NCI-H510A treated with DMSO at 0.1 percent for 48 hours (cell line): Measurements from ENCODE around the gene VAV2.

ENCODE experiments used
- DNase-seq: peaks from one replicate; lab custom pipeline; 2025; lab: John Stamatoyannopoulos, UW

VAV2 gene

GRCh38 chr9:133850937-133851336, 141.2 kb downstream of the VAV2 start:
- DNase-seq: no peak

- DNase-seq: no peak
Observed at GRCh38 chr9:133850161-133850560, 142.0 kb downstream of the VAV2 start.

GRCh38 chr9:133849110-133849670, 142.9 kb downstream of the VAV2 start:
- DNase-seq: no peak

- no peak for DNase-seq
Observed at GRCh38 chr9:133848471-133849109, 143.5 kb downstream of the VAV2 start.

GRCh38 chr9:133846483-133847090, 145.5 kb downstream of the VAV2 start:
- DNase-seq: no peak

GRCh38 chr9:133845440-133845839, 146.7 kb downstream of the VAV2 start:
- DNase-seq: peak; percentile 61

- no peak for DNase-seq
Observed at GRCh38 chr9:133844881-133845410, 147.2 kb downstream of the VAV2 start.

- no peak for DNase-seq
Observed at GRCh38 chr9:133844398-133844784, 147.7 kb downstream of the VAV2 start.

- DNase-seq: no peak
Observed at GRCh38 chr9:133843751-133844397, 148.2 kb downstream of the VAV2 start.

- no peak for DNase-seq
Observed at GRCh38 chr9:133843250-133843649, 148.9 kb downstream of the VAV2 start.

GRCh38 chr9:133842721-133843227, 149.3 kb downstream of the VAV2 start:
- peak; percentile 73 for DNase-seq

- peak; percentile 80 for DNase-seq
Observed at GRCh38 chr9:133842174-133842573, 149.9 kb downstream of the VAV2 start.

GRCh38 chr9:133841167-133841812, 150.8 kb downstream of the VAV2 start:
- no peak for DNase-seq

GRCh38 chr9:133839822-133840329, 152.2 kb downstream of the VAV2 start:
- DNase-seq: no peak

- no peak for DNase-seq
Observed at GRCh38 chr9:133838859-133839507, 153.1 kb downstream of the VAV2 start.

GRCh38 chr9:133837627-133838597, 154.2 kb downstream of the VAV2 start:
- DNase-seq: no peak

- no peak for DNase-seq
Observed at GRCh38 chr9:133836818-133837217, 155.3 kb downstream of the VAV2 start.

- DNase-seq: no peak
Observed at GRCh38 chr9:133836001-133836758, 155.9 kb downstream of the VAV2 start.

GRCh38 chr9:133835262-133835901, 156.7 kb downstream of the VAV2 start:
- DNase-seq: no peak
